ENCODE measurements around the gene SCYL2.

- no peak for TF ChIP-seq POLR2A (IDR thresholded peaks at IDR 0.05; ENCODE audit: low read length)
- no peak for TF ChIP-seq GATA1 (IDR thresholded peaks at IDR 0.05; ENCODE audit: low read depth, low read length)
Measured at GRCh38 chr12:100375038-100375735, 108.2 kb downstream of the SCYL2 start.
